Measurements from ENCODE around the gene HCRTR2.
"Not testable (repeated sequence)": the region's sequence is repeated elsewhere in the genome, so short reads cannot be mapped to it uniquely, and the experiment has no call there.

HCRTR2 gene

DNA sequence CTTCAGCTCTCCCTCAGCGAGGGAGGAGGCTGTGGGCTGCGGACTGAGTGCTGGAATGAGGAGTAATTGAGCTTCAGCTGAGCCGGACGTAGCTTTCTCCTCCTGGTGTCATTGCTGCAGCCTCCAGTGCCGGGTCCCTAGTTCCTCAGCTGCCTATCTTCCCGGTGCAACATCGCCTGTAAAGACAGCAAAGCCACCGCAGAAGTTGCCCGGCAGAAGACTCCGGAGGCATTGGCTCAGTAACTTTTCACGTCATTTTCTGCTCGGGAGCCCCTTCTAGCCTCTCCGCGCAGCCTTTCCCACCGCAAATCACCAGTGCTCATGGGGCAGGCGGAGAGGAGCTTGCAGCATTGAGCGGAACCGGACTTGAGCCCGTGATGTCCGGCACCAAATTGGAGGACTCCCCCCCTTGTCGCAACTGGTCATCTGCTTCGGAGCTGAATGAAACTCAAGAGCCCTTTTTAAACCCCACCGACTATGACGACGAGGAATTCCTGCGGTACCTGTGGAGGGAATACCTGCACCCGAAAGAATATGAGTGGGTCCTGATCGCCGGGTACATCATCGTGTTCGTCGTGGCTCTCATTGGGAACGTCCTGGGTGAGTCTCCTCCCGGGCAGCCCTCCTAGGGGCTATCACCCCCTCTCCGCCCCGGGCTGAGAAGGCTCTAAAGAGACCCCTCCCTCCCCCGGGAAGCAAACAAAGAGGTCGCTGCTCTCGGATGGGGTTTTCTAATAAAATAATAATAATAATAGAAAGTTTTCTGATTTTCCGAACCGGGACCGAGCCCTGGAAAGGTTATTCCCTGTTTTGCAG lies at the start of gene HCRTR2:
Gene HCRTR2, plus strand, starts transcription at position 305 of the 816 bp plus-strand sequence. Its CDS starts 73 bp downstream, at position 378.
- no peak for DNase-seq

DNA sequence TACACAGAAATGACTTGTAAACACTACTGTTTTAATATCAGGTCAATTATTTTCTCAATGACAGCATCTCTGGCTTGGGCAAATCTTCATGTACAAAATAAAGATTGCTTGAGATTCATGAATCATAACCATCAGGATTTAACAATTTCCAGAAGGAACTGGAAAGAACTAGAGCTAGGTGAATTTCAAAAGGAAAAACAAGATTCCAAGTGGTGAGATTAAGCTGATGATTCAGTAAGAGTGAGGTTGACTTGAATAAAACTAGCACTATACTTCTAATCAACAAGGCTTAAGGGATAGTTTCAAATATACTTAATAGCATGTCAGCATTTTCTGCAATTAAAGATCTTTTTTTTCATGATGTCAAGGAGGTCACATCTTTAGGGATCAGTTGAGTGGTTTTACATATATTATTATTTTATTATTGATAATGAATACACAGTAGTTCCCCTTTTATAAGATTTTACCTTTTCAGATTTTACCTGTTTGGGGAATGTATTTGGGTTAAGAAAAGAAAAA lies 43.5 kb upstream of the HCRTR2 start:
- DNase-seq: no peak

DNA sequence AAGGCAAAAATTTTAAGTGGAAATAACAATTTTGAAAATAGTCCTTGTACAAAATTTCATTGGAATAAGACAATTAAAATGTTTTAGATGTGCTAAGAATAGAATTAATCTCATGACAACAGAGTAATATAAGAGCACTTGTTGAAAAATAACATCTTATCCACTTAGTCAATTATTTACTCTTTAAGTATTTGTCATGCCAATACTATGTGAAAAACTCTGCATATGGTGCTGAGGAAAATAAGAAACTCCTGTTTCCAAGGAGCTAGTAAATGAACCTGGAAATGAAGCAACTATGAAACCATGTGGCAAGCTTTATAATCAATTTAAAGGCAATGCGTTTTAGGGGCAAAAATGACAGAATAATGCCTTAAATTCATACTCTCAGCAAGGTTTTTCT lies 42.7 kb upstream of the HCRTR2 start:
- no peak for DNase-seq

DNA sequence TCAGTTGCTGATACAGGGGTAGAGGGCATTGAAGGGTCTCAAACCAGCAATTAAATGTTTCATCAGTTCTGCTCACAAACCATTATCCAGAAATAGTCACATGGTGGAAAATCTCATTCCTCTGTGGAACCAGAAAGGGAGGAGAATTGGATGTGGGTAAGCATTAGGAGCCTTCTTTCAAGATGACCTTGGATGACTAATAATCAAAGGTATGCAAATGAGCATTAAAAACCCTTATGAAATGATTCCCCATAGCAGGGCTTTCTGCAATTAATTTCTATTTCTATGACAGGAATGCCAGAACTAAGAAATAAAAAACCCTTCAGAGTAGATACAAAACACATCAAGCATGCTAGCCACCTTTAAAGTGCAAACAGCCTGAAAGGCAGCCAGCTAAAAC lies 37.4 kb upstream of the HCRTR2 start:
- DNase-seq: no peak

DNA sequence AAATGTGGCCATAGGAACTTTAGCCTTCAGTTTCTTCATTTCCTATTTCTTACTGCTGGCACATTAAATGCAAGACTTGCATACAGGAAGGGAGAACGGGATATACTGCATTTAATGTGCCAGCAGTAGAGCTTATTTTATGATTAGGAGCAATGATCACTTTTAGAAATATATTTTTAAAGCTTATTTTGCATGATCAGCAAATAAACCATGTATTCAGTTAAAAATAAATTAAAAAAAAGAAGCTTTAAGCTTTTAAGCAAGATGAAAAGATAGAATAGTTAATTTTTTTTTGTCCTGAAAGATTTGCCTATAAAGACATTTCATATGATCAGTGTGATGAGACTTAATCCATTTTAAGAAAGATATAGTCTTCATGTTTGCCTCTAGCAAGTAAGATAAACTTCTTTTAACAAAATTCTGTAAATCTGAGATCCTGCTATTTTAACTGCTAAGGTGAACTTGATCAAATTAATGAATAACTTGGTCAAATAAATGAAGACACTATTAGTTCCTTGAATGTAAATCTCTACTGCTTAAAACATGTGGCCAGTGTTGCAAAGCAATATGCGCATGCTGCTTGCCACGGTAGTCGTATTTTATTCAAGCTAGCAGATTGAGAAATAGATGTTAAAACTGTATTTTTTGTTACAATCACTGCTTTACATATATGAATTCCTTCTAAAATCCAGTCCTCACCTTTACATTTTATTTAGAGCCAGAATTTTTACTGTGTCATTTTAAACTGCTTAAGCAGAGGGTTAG lies 36.2 kb upstream of the HCRTR2 start:
- DNase-seq: no peak

DNA sequence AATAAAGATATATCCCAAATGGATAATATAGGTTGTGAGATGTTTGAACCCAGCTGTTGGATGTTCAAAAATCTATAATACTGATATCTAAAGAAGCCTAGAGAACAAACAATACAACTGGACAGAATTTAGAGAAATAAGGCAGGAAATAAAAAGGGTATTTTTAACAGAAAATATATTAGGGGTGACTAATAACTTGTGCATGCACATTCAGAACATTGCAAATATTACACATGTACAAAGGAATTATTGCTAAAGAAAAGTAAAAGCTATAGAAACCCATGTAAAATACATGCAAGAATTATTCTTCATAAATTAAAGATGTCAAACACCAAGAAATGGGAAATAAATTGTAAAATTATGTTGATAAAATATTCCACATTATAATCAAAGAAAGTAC lies 32.7 kb upstream of the HCRTR2 start:
- DNase-seq: no peak

DNA sequence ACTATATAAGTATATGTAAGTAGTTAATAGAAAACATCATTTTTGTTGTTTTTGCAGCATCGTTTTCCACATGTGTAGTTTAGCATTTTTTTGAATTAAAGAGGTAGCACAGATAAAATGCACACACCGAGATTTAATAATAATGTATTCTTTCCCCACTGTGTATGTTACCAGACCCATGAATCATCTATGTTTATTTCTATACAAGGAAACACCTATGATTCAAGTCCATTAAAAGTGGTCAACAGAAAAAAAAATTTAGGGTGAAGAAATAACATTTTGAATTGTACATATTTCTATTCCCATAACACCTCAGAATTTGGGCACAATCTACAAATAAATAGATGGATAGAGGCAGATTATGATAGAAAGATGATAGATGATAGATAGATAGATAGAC lies 31.7 kb upstream of the HCRTR2 start:
- no peak for DNase-seq

DNA sequence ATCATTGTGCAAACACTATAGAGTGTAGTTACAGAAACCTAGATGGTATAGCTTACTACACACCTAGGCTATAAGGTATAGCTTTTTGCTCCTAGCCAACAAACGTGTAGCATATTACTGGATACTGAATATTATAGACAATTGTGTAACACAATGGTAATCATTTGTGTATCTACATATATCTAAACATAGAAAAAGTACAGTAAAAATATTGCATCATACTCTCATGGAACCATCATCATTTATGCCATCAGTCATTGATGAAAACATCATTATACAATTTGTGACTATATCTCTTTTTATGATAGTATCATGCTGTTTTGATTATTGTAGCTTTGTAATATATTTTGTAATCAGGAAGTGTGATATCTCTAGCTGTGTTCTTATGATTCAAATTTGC lies 21.0 kb upstream of the HCRTR2 start:
- DNase-seq: no peak

DNA sequence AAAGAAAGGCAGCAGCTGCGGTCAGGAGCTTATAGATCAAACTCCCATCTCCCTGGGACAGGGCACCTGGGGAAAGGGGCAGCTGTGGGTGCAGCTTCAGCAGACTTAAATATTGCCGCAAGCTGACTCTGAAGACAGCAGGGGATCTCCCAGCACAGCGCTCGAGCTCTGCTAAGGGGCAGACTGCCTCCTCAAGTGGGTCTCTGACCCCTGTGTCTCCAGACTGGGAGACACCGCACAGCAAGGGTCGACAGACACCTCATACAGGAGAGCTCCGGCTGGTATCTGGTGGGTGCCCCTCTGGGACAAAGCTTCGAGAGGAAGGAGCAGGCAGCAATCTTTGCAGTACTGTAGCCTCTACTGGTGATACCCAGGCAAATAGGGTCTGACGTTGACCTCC lies 15.5 kb upstream of the HCRTR2 start:
- DNase-seq: not testable (repeated sequence)

DNA sequence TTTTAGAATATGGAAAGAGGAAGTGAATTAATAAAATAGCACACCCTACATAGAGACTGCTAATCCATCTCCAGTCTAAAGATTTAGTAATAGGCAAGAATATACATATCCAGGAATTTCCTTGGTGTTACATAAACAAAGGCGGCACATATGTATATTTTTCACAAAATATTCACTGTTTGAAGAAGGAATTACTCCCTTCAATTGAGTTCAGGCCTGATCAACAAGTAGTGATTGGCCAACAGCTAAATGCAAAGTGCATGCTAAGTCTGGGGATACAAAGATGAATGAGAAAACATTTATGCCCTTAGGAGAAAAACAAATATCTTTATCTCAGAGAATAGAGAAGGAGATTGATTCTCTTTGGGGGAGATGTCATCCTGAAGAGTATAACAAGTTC lies 6.5 kb upstream of the HCRTR2 start:
- DNase-seq: no peak

DNA sequence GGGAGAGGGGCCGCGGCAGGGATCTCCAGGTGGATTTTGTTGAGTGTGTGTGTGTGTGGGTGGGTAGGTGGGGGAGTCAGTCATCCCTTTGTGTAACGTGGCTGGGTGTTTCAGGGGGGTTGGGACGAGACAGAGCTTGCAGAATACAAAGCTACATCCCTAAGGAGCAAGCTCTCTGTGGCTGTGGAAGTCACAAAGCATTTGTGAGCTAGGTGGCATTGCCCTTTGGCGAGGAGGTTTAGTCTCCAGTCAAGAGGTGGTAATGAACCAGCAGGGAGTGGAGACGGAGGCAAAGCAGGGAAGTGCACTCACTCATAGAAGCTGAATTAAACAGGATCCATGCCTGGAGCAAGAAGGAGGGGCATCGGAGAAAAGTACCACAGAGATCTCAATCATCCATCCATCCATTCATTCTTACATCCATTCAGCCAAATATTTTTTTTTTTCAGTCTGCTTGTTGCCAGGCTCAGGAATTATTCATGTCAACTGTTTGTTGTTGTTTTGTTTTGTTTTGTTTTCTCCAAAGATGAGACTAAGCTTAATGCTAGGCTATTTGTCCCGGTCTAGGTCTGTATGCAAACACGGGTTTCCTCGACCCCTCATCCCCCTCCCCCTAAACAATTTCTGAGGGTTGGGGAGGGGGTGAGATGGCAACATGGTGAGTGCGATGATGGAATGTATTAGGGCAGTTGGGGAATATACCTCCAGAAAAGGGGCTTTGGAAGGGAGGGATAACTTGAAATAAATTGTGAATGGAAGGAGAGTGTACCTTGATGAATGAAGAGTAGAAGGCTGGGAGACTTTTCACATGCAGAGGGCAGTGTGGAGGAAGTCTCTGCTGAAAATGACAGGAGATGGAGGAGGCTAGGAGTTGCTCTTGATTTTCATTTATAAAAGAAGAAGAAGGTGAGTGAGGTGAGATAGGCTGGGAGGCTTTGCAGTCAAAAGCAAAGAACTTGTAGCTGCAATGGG lies 1.0 kb downstream of the HCRTR2 start:
- no peak for DNase-seq

DNA sequence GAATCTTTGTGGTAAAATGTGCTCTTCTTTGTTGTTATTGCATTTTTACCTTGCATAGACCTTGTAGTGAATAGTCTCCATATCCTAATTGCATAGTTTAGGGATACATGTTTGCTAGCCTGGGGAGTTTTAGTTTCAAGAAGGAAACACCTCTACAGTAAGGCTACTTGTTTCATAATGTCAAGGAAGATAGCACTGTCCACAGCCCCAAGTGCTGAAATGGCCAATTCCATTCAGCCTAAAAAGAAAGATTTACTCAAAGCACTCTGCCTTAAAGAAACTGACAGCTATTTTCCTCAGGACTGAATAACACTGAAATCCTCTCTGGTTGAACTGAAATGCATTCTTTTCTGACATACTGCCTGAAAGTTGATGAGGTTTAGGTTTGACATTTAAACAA lies 2.6 kb downstream of the HCRTR2 start:
- DNase-seq: no peak

DNA sequence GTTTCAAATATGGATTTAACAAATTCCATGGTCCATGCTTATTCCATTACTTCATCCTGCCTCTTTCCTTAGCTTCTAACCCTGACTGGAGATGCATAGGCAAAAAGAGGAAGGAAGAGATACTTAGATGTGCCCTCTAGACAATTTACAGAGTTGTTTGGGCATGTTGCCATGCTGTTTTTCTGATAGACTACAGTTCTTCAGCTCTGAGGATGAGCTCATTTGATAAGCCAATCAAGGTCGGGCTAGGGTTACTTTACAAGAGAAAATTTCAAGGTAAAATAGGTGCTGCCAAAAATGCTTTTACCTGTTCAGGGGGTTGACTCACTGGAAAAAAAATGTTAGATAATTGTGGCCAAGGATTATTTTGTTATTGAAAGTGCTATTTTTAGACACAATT lies 5.9 kb downstream of the HCRTR2 start:
- DNase-seq: no peak

DNA sequence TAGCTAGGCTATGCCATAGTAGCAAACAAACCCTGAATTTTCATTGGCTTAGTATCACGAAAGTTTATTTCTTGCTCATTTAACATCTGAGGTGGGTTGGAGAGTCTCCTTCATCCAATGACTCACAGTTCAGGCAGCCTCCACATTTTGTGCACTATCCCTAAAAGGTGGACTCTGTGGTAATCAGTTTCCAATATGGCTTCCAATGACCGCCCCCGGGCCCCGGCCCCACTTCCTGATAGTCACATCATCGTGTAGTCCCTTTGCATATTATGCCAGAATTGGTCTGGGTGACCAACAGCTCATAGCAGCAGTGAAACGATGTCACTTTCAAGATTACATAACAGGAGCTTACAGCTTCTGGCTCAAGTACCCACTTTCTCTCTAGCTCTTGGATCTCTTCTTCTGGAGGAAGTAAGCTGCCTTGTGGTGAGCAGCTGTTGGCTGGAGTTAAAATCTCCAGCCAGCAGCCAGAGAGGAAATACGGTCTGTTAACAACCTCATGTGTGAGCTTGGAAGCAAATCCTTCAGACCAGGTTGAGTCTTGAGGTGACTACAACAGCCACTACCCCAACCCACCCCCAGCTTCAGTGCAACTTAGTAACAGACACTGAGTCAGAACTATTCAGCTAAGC lies 7.8 kb downstream of the HCRTR2 start:
- DNase-seq: no peak

DNA sequence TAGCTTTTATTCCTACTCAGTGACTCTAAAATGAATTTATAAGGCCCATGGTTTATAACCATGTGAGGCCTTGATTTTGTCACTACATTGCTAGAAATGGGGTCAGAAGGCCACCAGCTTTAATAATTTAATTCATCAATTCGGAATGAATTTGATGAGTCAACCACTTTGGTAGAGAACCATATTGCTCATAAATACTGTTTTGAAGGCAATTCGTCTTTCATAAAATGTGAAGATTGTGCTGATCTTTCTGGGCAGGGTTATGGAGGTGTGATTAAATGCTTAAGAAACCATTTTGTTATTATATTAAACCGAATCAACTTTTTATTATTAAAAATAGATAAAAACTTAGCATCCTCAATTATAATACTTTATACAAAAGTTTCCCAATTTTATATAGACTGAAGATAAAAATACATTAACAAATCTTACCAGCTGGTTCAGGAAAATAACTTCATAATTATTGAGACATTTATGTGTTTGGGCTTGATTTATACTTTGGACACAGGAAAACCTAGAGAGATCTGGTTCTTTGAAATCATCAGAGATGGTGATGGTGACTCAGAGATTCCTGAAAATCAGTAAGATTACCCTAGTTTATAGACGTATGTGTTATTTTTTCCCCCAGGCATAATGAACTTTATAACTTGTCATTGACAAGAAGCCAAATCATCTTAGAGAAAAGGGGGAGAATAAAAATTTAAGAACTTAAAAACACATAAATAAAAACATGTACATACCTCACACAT lies 10.6 kb downstream of the HCRTR2 start:
- DNase-seq: no peak

DNA sequence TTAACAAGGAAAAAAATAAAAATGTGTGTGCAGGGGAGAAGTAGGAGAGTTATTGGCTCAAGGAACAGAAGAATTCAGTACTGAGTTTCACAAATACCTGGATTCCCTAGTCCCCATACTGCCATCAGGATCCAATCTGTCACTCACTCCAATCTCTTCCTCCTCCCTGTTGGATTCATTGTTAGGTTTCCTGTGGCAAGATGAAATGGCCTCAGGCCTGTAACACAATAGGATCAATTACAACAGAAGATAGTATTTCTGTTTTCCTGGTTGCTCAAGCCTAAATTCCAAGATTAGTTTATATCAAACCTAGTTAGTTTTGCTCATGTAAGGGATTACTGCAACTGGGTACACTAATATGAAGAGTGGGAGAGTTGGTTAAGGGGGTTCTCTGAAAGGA lies 24.4 kb downstream of the HCRTR2 start:
- no peak for DNase-seq

DNA sequence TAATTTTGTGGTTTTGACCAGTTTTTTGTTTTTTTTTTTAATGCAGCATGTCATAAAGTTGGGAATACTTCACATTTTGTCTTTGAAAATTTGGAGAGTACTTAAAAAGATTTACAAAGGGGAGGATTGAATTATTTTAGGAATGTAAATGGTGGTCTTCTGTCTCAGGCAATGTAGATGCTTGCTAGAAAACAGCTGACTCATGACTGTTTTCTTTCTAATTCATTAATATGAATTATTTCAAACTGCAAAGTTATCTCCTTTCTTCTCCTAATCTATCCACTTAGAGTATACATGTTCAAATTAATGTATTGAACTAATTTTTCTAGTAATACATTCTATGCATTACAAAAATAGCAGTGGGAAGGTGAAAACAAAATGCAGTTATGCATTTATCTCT lies 24.9 kb downstream of the HCRTR2 start:
- DNase-seq: no peak

DNA sequence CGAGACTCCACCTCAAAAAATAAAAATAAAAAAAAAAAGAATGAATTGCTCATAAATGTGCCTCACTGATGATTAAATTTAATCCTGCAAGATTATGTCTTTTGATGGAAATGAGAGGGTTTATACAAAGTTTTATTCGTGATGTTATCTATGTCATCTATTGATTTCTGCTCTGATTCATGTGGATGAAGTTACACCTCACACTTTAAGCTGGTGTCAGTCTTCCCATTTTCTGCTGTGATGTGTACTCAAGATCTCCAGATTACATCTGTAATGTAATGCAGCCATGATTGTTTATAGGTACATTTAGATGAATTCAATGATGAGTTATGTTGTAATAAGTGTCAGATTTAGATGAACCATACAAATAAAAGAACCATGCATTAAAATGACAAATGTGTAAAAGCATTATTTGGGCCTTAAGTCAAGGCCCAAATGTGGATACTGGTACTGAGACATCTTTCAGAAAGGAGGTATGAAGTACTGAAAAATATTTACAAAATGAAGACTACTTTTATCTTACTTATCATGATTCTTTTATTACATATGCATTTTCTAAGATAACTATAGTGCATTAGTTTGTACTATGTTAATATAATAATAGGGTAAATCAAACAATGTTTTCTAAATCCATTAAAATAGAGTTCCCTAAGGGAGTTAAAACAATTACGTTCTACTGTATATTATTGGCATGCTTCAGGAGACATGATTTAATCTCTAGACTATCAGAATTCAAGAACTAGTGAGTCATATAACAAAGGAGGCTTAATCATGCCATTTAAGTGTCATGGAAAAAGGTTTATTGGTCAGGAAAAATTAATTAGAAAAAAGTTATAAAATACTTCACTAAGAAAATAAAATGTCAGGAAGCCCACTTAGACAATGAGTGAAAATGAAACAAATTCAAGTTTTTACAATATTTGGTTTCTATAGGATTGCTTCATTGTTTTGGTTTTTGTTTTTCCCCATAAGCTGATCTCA lies 34.5 kb downstream of the HCRTR2 start:
- DNase-seq: no peak

DNA sequence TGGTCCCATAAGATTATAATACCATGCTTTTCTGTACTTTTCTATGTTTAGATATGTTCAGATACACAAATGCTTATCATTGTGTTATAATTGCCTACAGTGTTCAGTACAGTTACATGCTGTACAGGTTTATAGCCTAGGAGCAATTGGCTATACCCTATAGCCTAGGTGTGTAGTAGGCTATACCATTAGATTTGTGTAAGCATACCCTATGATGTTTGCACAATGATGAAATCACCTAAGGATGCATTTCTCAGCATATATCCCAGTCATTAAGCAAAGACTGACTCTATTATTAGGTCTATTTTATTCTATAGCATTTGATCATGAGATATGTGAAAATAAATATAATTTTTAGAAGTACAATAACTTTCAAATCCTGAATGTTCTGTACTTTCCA lies 36.6 kb downstream of the HCRTR2 start:
- DNase-seq: no peak

DNA sequence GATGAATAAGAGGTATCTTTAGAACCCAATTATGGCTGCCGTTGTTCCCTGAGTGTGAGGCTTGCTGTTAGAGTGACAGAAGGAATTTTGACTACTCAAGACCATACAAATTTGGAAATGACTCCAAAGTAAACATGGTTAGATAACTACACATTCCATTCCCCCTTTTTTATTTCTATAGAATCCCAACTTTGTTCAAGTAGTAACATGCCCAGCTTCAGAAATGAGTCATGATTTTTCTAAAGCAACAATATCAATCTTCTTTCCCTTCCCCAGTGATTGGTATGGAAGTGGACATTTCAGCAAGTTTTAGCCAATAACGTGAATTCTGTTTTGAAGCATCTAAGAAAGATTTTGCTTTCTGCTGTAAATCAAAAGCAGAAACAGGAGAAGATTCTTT lies 37.8 kb downstream of the HCRTR2 start:
- DNase-seq: no peak
